Body of pancreas (tissue), 4 donors: ENCODE data around the gene XRCC5.

Experiments used
- POLR2A ChIP-seq, 3 donors: fragments of 450-650 bp; IDR thresholded peaks; one replicate each; pipeline ENCODE4 v1.6.1; 2016; ENCODE audit warnings: antibody characterized with exemption in 3 of 3, mild to moderate bottlenecking in 2 of 3
- TF ChIP-seq, protein P1 (sequence below), 7 experiments: fragments of 450-650 bp in 4 of 7; fragments of 200-600 bp in 3 of 7; sonication (generic) in 3 of 7; IDR thresholded peaks; one replicate each; pipeline ENCODE4 v1.5.1; 2016 to 2019; ENCODE audit warnings: antibody characterized with exemption in 7 of 7

DNA sequence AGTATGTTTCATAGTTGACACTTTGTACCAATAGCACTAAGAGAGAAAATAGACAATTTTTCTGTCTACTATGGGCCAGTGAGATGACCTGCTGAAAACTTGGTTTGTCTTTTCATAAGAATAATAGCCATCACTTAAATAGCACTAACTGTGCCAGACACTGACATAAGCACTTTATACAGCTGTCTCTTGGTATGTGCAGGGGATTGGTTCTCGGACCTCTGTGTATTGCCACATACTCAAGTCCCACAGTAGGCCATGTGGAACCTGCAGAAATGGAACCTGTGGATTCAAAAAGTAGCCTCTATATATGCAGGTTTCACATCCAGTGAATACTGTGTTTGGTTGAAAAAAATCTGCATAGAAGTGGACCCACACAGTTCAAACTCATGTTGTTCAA lies 126.7 kb downstream of the XRCC5 start:
- no peak for TF ChIP-seq POLR2A (IDR thresholded peaks at IDR 0.05)
- TF ChIP-seq, protein P1, sequence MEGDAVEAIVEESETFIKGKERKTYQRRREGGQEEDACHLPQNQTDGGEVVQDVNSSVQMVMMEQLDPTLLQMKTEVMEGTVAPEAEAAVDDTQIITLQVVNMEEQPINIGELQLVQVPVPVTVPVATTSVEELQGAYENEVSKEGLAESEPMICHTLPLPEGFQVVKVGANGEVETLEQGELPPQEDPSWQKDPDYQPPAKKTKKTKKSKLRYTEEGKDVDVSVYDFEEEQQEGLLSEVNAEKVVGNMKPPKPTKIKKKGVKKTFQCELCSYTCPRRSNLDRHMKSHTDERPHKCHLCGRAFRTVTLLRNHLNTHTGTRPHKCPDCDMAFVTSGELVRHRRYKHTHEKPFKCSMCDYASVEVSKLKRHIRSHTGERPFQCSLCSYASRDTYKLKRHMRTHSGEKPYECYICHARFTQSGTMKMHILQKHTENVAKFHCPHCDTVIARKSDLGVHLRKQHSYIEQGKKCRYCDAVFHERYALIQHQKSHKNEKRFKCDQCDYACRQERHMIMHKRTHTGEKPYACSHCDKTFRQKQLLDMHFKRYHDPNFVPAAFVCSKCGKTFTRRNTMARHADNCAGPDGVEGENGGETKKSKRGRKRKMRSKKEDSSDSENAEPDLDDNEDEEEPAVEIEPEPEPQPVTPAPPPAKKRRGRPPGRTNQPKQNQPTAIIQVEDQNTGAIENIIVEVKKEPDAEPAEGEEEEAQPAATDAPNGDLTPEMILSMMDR (IDR thresholded peaks at IDR 0.05) = no peak
